HEK293 (cell line): ENCODE measurements around the gene ARIH2.

Source experiments
- ATF2 ChIP-seq: fragments of 450-650 bp; formaldehyde crosslinking; IDR thresholded peaks from 2 replicates; pipeline ENCODE4 v1.5.1; 2016; ENCODE audit warnings: missing biosample characterization, missing genetic modification characterization, low read depth
- EGR2 ChIP-seq: fragments of 450-650 bp; formaldehyde crosslinking; IDR thresholded peaks from 2 replicates; pipeline ENCODE4 v1.5.1; 2016; ENCODE audit warnings: low read depth, missing biosample characterization, missing genetic modification characterization
- GLIS2 ChIP-seq: fragments of 450-650 bp; formaldehyde crosslinking; IDR thresholded peaks from 2 replicates; pipeline ENCODE4 v1.5.1; 2016; ENCODE audit warnings: missing biosample characterization, missing genetic modification characterization
- KLF17 ChIP-seq: fragments of 450-650 bp; formaldehyde crosslinking; IDR thresholded peaks from 2 replicates; pipeline ENCODE4 v1.5.1; 2016; ENCODE audit warnings: missing biosample characterization, missing genetic modification characterization
- SALL2 ChIP-seq: fragments of 450-650 bp; formaldehyde crosslinking; IDR thresholded peaks from 2 replicates; pipeline ENCODE4 v1.5.0; 2017; ENCODE audit warnings: missing biosample characterization, mild to moderate bottlenecking, missing genetic modification characterization, borderline replicate concordance
- ZBTB17 ChIP-seq: fragments of 450-650 bp; formaldehyde crosslinking; IDR thresholded peaks from 2 replicates; pipeline ENCODE4 v1.5.1; 2016; ENCODE audit warnings: missing biosample characterization, missing genetic modification characterization
- ZBTB26 ChIP-seq: fragments of 450-650 bp; formaldehyde crosslinking; optimal IDR thresholded peaks from 2 replicates; pipeline ENCODE3; 2016; ENCODE audit warnings: missing biosample characterization, mild to moderate bottlenecking, missing genetic modification characterization
- ZBTB6 ChIP-seq: fragments of 450-650 bp; formaldehyde crosslinking; IDR thresholded peaks from 2 replicates; pipeline ENCODE4 v1.5.1; 2017; ENCODE audit warnings: missing biosample characterization, missing genetic modification characterization
- ZFP37 ChIP-seq: fragments of 450-650 bp; formaldehyde crosslinking; IDR thresholded peaks from 2 replicates; pipeline ENCODE4 v1.5.1; 2016; ENCODE audit warnings: missing biosample characterization, missing genetic modification characterization
- ZFP41 ChIP-seq: fragments of 450-650 bp; formaldehyde crosslinking; IDR thresholded peaks from 2 replicates; pipeline ENCODE4 v1.5.1; 2016; ENCODE audit warnings: missing biosample characterization, missing genetic modification characterization, borderline replicate concordance
- ZFP69B ChIP-seq: fragments of 450-650 bp; formaldehyde crosslinking; IDR thresholded peaks from 2 replicates; pipeline ENCODE4 v1.5.1; 2016; ENCODE audit warnings: missing biosample characterization, missing genetic modification characterization
- ZNF169 ChIP-seq: fragments of 450-650 bp; formaldehyde crosslinking; IDR thresholded peaks from 2 replicates; pipeline ENCODE4 v1.5.1; 2016; ENCODE audit warnings: missing biosample characterization, missing genetic modification characterization
- ZNF174 ChIP-seq: fragments of 450-650 bp; formaldehyde crosslinking; IDR thresholded peaks from 2 replicates; pipeline ENCODE4 v1.5.0; 2017; ENCODE audit warnings: missing biosample characterization, mild to moderate bottlenecking, missing genetic modification characterization
- ZNF223 ChIP-seq: fragments of 450-650 bp; formaldehyde crosslinking; IDR thresholded peaks from 2 replicates; pipeline ENCODE4 v1.5.1; 2016; ENCODE audit warnings: missing biosample characterization, missing genetic modification characterization
- ZNF266 ChIP-seq: fragments of 450-650 bp; formaldehyde crosslinking; IDR thresholded peaks from 2 replicates; pipeline ENCODE4 v1.5.1; 2016; ENCODE audit warnings: missing biosample characterization, missing genetic modification characterization, low read depth
- ZNF354C ChIP-seq: fragments of 450-650 bp; formaldehyde crosslinking; IDR thresholded peaks from 2 replicates; pipeline ENCODE4 v1.5.1; 2016; ENCODE audit warnings: missing biosample characterization, missing genetic modification characterization, low read depth, borderline replicate concordance
- ZNF366 ChIP-seq: fragments of 450-650 bp; formaldehyde crosslinking; conservative IDR thresholded peaks from 2 replicates; pipeline ENCODE4 v1.5.1; 2016; ENCODE audit warnings: missing biosample characterization, missing genetic modification characterization
- ZNF37A ChIP-seq: fragments of 450-650 bp; IDR thresholded peaks from 2 replicates; pipeline ENCODE4 v1.5.1; 2018; ENCODE audit warnings: missing biosample characterization, missing genetic modification characterization
- ZNF423 ChIP-seq: fragments of 450-650 bp; formaldehyde crosslinking; IDR thresholded peaks from 2 replicates; pipeline ENCODE4 v1.5.1; 2016; ENCODE audit warnings: missing biosample characterization, missing genetic modification characterization
- ZNF433 ChIP-seq: fragments of 450-650 bp; formaldehyde crosslinking; IDR thresholded peaks from 2 replicates; pipeline ENCODE4 v1.5.1; 2016; ENCODE audit warnings: missing biosample characterization, missing genetic modification characterization, low read depth
- ZNF513 ChIP-seq: fragments of 450-650 bp; IDR thresholded peaks from 2 replicates; pipeline ENCODE4 v1.5.1; 2018; ENCODE audit warnings: missing biosample characterization, missing genetic modification characterization
- ZNF549 ChIP-seq: fragments of 450-650 bp; IDR thresholded peaks from 2 replicates; pipeline ENCODE4 v1.5.1; 2018; ENCODE audit warnings: missing biosample characterization, missing genetic modification characterization, mild to moderate bottlenecking, inconsistent platforms, moderate library complexity
- ZNF561 ChIP-seq: fragments of 450-650 bp; IDR thresholded peaks from 2 replicates; pipeline ENCODE4 v1.5.1; 2018; ENCODE audit warnings: missing biosample characterization, missing genetic modification characterization, borderline replicate concordance
- ZNF571 ChIP-seq: fragments of 450-650 bp; formaldehyde crosslinking; IDR thresholded peaks from 2 replicates; pipeline ENCODE4 v1.5.0; 2017; ENCODE audit warnings: missing biosample characterization, missing genetic modification characterization
- ZNF600 ChIP-seq: fragments of 450-650 bp; formaldehyde crosslinking; IDR thresholded peaks from 2 replicates; pipeline ENCODE4 v1.5.1; 2016; ENCODE audit warnings: missing biosample characterization, missing genetic modification characterization
- ZNF692 ChIP-seq: fragments of 450-650 bp; formaldehyde crosslinking; IDR thresholded peaks from 2 replicates; pipeline ENCODE4 v1.5.1; 2016; ENCODE audit warnings: missing biosample characterization, missing genetic modification characterization
- ZNF701 ChIP-seq: fragments of 450-650 bp; formaldehyde crosslinking; IDR thresholded peaks from 2 replicates; pipeline ENCODE4 v1.5.1; 2016; ENCODE audit warnings: missing biosample characterization, missing genetic modification characterization
- ZNF704 ChIP-seq: fragments of 450-650 bp; formaldehyde crosslinking; IDR thresholded peaks from 2 replicates; pipeline ENCODE4 v1.5.1; 2016; ENCODE audit warnings: missing biosample characterization, missing genetic modification characterization
- ZNF837 ChIP-seq: fragments of 450-650 bp; formaldehyde crosslinking; IDR thresholded peaks from 2 replicates; pipeline ENCODE4 v1.5.1; 2016; ENCODE audit warnings: missing biosample characterization, missing genetic modification characterization

Gene ARIH2

GRCh38 chr3:49022688-49023171, 104.1 kb downstream of the ARIH2 start (continued):
- no peak for TF ChIP-seq ATF2 (tag by site-specific recombination)
- TF ChIP-seq ZBTB26 (tag by site-specific recombination), result no peak
- no peak for TF ChIP-seq ZNF561 (tag by site-specific recombination)
- TF ChIP-seq ZNF837 (tag by site-specific recombination), result no peak
- TF ChIP-seq ZNF571 (tag by site-specific recombination), result no peak
- TF ChIP-seq ZNF366, result no peak
- TF ChIP-seq ZFP37 (tag by site-specific recombination), result no peak
- TF ChIP-seq ZNF600 (tag by site-specific recombination), result peak; percentile 58; the same call in 1 of the 2 replicates
- TF ChIP-seq ZNF701 (tag by site-specific recombination), result no peak
- peak; percentile 63 for TF ChIP-seq ZBTB17 (tag by site-specific recombination)
- TF ChIP-seq EGR2 (tag by site-specific recombination), result no peak
- TF ChIP-seq ZNF266 (tag by site-specific recombination), result no peak
- TF ChIP-seq KLF17, result no peak
- TF ChIP-seq ZNF223 (tag by site-specific recombination), result peak; percentile 90
- no peak for TF ChIP-seq ZNF513 (tag by site-specific recombination)
- no peak for TF ChIP-seq ZFP41 (tag by site-specific recombination)
- TF ChIP-seq ZNF169 (tag by site-specific recombination), result no peak
- no peak for TF ChIP-seq ZNF433 (tag by site-specific recombination)
- TF ChIP-seq ZNF549 (tag by site-specific recombination), result no peak
- no peak for TF ChIP-seq ZNF423 (tag by site-specific recombination)
- TF ChIP-seq ZBTB6 (tag by site-specific recombination), result no peak
- TF ChIP-seq ZNF704 (tag by site-specific recombination), result no peak
- no peak for TF ChIP-seq ZFP69B (tag by site-specific recombination)
- no peak for TF ChIP-seq SALL2 (tag by site-specific recombination)
- no peak for TF ChIP-seq ZNF354C
- TF ChIP-seq ZNF174 (tag by site-specific recombination), result no peak
- TF ChIP-seq ZNF692 (tag by site-specific recombination), result no peak
- TF ChIP-seq ZNF37A (tag by site-specific recombination), result no peak
- no peak for TF ChIP-seq GLIS2 (tag by site-specific recombination)
